ENCODE results near the gene SLC9A8. TPM values are rescaled to one million over a fixed set of nuclear protein-coding genes. Genes with fewer than 3 reads are reported as not detected.
"Not testable (repeated sequence)": the region's sequence is repeated elsewhere in the genome, so short reads cannot be mapped to it uniquely, and the experiment has no call there.

The SLC9A8 gene
- total RNA-seq, 1 experiment from 2014 or later: 7.5 TPM

- DNase-seq: no peak
- peaks cover 25% of the 10 kb centered on the region for H3K4me1 ChIP-seq (ENCODE audit: insufficient read depth, low read length)
- H4K5ac ChIP-seq (ENCODE audit: insufficient read length, low read depth, low read length): no peak overlapping the region
- Mint-ChIP-seq H3K9me3 (peaks cover 6 to 12% of the 10 kb centered on the region in 2 experiments; a peak in 4 of 5 replicates), H3K27ac (peak overlapping the region in 1 of 3 experiments; percentile 34; a peak in 1 of 7 replicates), H3K4me3 (no peak overlapping the region), H3K4me1 (peaks cover 46 to 49% of the 10 kb centered on the region in 2 experiments), H3K27me3 (ENCODE audit: low read depth) (no peaks in the 10 kb centered on the region), H3K36me3 (ENCODE audit: insufficient read depth in 1 of 3, low read depth in 3 of 3) (peaks cover 0 to 13% (median 9%) of the 10 kb centered on the region in 3 experiments; a peak in 4 of 7 replicates)
- H2BK120ac ChIP-seq (ENCODE audit: low read depth, low read length, poor library complexity, severe bottlenecking): no peak overlapping the region
- no peak overlapping the region for H3T11ph ChIP-seq (ENCODE audit: low read length)
- H3K79me1 ChIP-seq (ENCODE audit: insufficient read depth, low read depth, low read length, poor library complexity, severe bottlenecking): no peaks in the 10 kb centered on the region
- H4K20me1 ChIP-seq (ENCODE audit: control insufficient read depth, insufficient read depth, insufficient read length): no peaks in the 10 kb centered on the region
- no peaks in the 10 kb centered on the region for H3K23me2 ChIP-seq (ENCODE audit: insufficient read length, low read depth, low read length, poor library complexity, severe bottlenecking)
- no peak overlapping the region for H3K4me2 ChIP-seq (ENCODE audit: insufficient read depth, insufficient read length, low read length)
- no peak overlapping the region for H3K4ac ChIP-seq (ENCODE audit: low read depth, low read length)
- H3K9ac ChIP-seq (ENCODE audit: extremely low read depth, insufficient read length, low read length): no peak overlapping the region
- no peak overlapping the region for H2BK12ac ChIP-seq (ENCODE audit: insufficient read length, low read depth, low read length)
- no peak overlapping the region for H2BK5ac ChIP-seq (ENCODE audit: insufficient read length, low read length)
- no peak for TF ChIP-seq CTCF (conservative IDR thresholded peaks at IDR 0.05)
- no CpG with 5 or more reads among the region's 1 CpG for WGBS (ENCODE audit: extremely low coverage, insufficient read length, low lambda C conversion rate)
- no peak overlapping the region for H3K56ac ChIP-seq (ENCODE audit: insufficient read length, low read depth, low read length)
- no peak overlapping the region for H2BK20ac ChIP-seq (ENCODE audit: low read depth, low read length, poor library complexity, severe bottlenecking)
- no peak overlapping the region for H3K14ac ChIP-seq (ENCODE audit: insufficient read depth, low read length)
- no peak overlapping the region for H4K91ac ChIP-seq (ENCODE audit: insufficient read length, low read depth, low read length)
- H2AK5ac ChIP-seq (ENCODE audit: insufficient read length, low read length): no peak overlapping the region
- H2AFZ ChIP-seq (ENCODE audit: low read length): no peak overlapping the region
- no peaks in the 10 kb centered on the region for H3K79me2 ChIP-seq (ENCODE audit: insufficient read depth, low read length)
- no peak overlapping the region for H3K18ac ChIP-seq (ENCODE audit: insufficient read length, low read depth, low read length)
- H3K9me3 ChIP-seq (ENCODE audit: control insufficient read depth, low read depth, low read length): no peaks in the 10 kb centered on the region
- H3K27me3 ChIP-seq (ENCODE audit: insufficient read depth, low read length): no peaks in the 10 kb centered on the region
- H2BK15ac ChIP-seq (ENCODE audit: low read depth, low read length): no peak overlapping the region
- H3K27ac ChIP-seq (ENCODE audit: insufficient read length, low read depth, low read length): no peak overlapping the region
- H3K23ac ChIP-seq (ENCODE audit: insufficient read length, low read depth, low read length): no peak overlapping the region
- no peak overlapping the region for H4K8ac ChIP-seq (replicated peaks; ENCODE audit: insufficient read length, low read depth, low read length)
These were observed 42.0 kb upstream of the SLC9A8 start for GRCh38 chr20:49770634-49771033.

DNA sequence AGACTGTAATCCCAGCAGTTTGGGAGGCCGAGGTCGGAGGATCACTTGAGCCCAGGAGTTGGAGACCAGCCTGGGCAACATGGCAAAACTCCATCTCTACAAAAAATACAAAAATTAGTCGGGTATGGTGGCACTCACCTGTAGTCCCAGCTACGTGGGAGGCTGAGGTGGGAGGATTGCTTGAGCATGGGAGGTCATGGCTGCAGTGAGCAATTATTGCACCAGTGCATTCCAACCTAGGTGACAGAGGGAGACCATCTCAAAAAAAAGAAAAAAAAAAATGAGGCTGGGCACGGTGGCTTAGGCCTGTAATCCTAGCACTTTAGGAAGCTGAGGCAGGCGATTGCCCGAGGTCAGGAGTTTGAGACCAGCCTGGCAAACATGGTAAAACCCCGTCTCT is 38.4 kb upstream of the SLC9A8 start:
- H4K8ac ChIP-seq (replicated peaks; ENCODE audit: insufficient read length, low read depth, low read length); DNase-seq; H3K79me2 ChIP-seq (ENCODE audit: insufficient read depth, low read length); H3K4ac ChIP-seq (ENCODE audit: low read depth, low read length); H3K79me1 ChIP-seq (ENCODE audit: insufficient read depth, low read depth, low read length, poor library complexity, severe bottlenecking); H4K20me1 ChIP-seq (ENCODE audit: control insufficient read depth, insufficient read depth, insufficient read length); H3K9me3 ChIP-seq (ENCODE audit: control insufficient read depth, low read depth, low read length); H3K56ac ChIP-seq (ENCODE audit: insufficient read length, low read depth, low read length); H2BK12ac ChIP-seq (ENCODE audit: insufficient read length, low read depth, low read length); H3K27ac Mint-ChIP-seq; H3K23ac ChIP-seq (ENCODE audit: insufficient read length, low read depth, low read length); H2AK5ac ChIP-seq (ENCODE audit: insufficient read length, low read length); H3K27me3 Mint-ChIP-seq (ENCODE audit: low read depth); H4K91ac ChIP-seq (ENCODE audit: insufficient read length, low read depth, low read length); H3K9ac ChIP-seq (ENCODE audit: extremely low read depth, insufficient read length, low read length); H3K9me3 Mint-ChIP-seq; H4K5ac ChIP-seq (ENCODE audit: insufficient read length, low read depth, low read length); H2BK15ac ChIP-seq (ENCODE audit: low read depth, low read length); H3K4me2 ChIP-seq (ENCODE audit: insufficient read depth, insufficient read length, low read length); H3K27me3 ChIP-seq (ENCODE audit: insufficient read depth, low read length); H3K14ac ChIP-seq (ENCODE audit: insufficient read depth, low read length); H2AFZ ChIP-seq (ENCODE audit: low read length); H3T11ph ChIP-seq (ENCODE audit: low read length); H3K18ac ChIP-seq (ENCODE audit: insufficient read length, low read depth, low read length); H2BK20ac ChIP-seq (ENCODE audit: low read depth, low read length, poor library complexity, severe bottlenecking); H3K23me2 ChIP-seq (ENCODE audit: insufficient read length, low read depth, low read length, poor library complexity, severe bottlenecking); H3K4me3 Mint-ChIP-seq; H3K36me3 Mint-ChIP-seq (ENCODE audit: insufficient read depth in 1 of 3, low read depth in 3 of 3); H2BK5ac ChIP-seq (ENCODE audit: insufficient read length, low read length); H3K27ac ChIP-seq (ENCODE audit: insufficient read length, low read depth, low read length): not testable (repeated sequence)
- H2BK120ac ChIP-seq (ENCODE audit: low read depth, low read length, poor library complexity, severe bottlenecking): peak overlapping the region; percentile 39
- H3K4me1 Mint-ChIP-seq: peaks cover 26 to 33% of the 10 kb centered on the region in 2 experiments
- H3K4me1 ChIP-seq (ENCODE audit: insufficient read depth, low read length): peaks cover 14% of the 10 kb centered on the region
- WGBS (ENCODE audit: extremely low coverage, insufficient read length, low lambda C conversion rate): no CpG with 5 or more reads among the region's 8 CpGs

Data from H9 (cell line).